Uterus (tissue), 4 donors: ENCODE data around the gene CFP. TPM values are rescaled to one million over a fixed set of nuclear protein-coding genes. Genes with fewer than 3 reads are reported as not detected.

Experiments used
- DNase-seq, 2 donors: peaks; one replicate each; pipeline ENCODE4 v3.0.0-alpha.2; 2019 to 2020
- H3K27ac ChIP-seq, 2 donors: fragments of 200-600 bp; sonication (generic); 1 replicate in 1 of 2; 2 replicates in 1 of 2; pipeline ENCODE4 v1.5.1; 2016 to 2018
- H3K27me3 ChIP-seq, 2 donors: fragments of 200-600 bp; sonication (generic); one replicate each; pipeline ENCODE4 v1.5.1; 2018 to 2019; ENCODE audit warnings: control low read depth in 1 of 2
- H3K36me3 ChIP-seq, 2 donors: fragments of 200-600 bp; sonication (generic); one replicate each; pipeline ENCODE4 v1.5.1; 2019; ENCODE audit warnings: control low read depth in 1 of 2
- H3K4me1 ChIP-seq, 2 donors: fragments of 200-600 bp; sonication (generic); one replicate each; pipeline ENCODE4 v1.5.1; 2018 to 2019; ENCODE audit warnings: control low read depth in 1 of 2
- H3K4me3 ChIP-seq, 2 donors: fragments of 200-600 bp; sonication (generic); 1 replicate in 1 of 2; 2 replicates in 1 of 2; pipeline ENCODE4 v1.5.1; 2018 to 2019; ENCODE audit warnings: mild to moderate bottlenecking in 1 of 2
- H3K9me3 ChIP-seq, 2 donors: fragments of 200-600 bp; sonication (generic); one replicate each; pipeline ENCODE4 v1.5.1; 2019; ENCODE audit warnings: control low read depth in 1 of 2
- CTCF ChIP-seq, 4 experiments: fragments of 200-600 bp in 2 of 4; fragments of 450-650 bp in 2 of 4; sonication (generic) in 2 of 4; IDR thresholded peaks; one replicate each; pipeline ENCODE4 v1.5.1; 2016 to 2019; ENCODE audit warnings: antibody characterized with exemption in 4 of 4, mild to moderate bottlenecking in 2 of 4, moderate library complexity in 1 of 4
- POLR2A ChIP-seq, 2 donors: fragments of 450-650 bp; IDR thresholded peaks; one replicate each; pipeline ENCODE4 v1.6.1; 2016; ENCODE audit warnings: antibody characterized with exemption in 2 of 2, mild to moderate bottlenecking in 1 of 2, moderate library complexity in 1 of 2
- intact Hi-C: fragments of 100-400 bp; cut with DNase I; formaldehyde crosslinking; loops from one replicate; pipeline ENCODE4 v1.15.1; 2023; ENCODE audit warnings: low total_unique reads
- total RNA-seq, 4 donors: library from RNA; depleted of rRNA in 3 of 4; stranded (reverse); fragments of >200 nt in 3 of 4; gene quantifications; one replicate each; pipeline versions ENCODE4 v1.1.0 to v1.2.4, GENCODE V29; 2014 to 2023
- donor health status: DM: yes; HTN: yes; CAD: no.

Gene CFP
- total RNA-seq, 4 donors from 2014 or later: 0.51 to 2.0 (median 1.7) TPM; not detected in 1

GRCh38 chrX:47577901-47578300 is 51.8 kb downstream of the CFP start:
- TF ChIP-seq CTCF (IDR thresholded peaks at IDR 0.05): no peak
- H3K4me3 ChIP-seq: no peak overlapping the region
- no peak overlapping the region for H3K27ac ChIP-seq
- no peak for DNase-seq
- intact Hi-C loops: no loop called here
- no peaks in the 10 kb centered on the region for H3K4me1 ChIP-seq
- H3K27me3 ChIP-seq: no peaks in the 10 kb centered on the region
- no peaks in the 10 kb centered on the region for H3K9me3 ChIP-seq
- no peaks in the 10 kb centered on the region for H3K36me3 ChIP-seq

GRCh38 chrX:47577424-47577823 is 52.3 kb downstream of the CFP start:
- no peak for DNase-seq
- Histone ChIP-seq H3K9me3 (no peaks in the 10 kb centered on the region), H3K27ac (no peak overlapping the region), H3K4me3 (no peak overlapping the region), H3K36me3 (no peaks in the 10 kb centered on the region), H3K4me1 (no peaks in the 10 kb centered on the region), H3K27me3 (no peaks in the 10 kb centered on the region)
- intact Hi-C loops: no loop called here
- no peak for TF ChIP-seq POLR2A (IDR thresholded peaks at IDR 0.05)

GRCh38 chrX:47576021-47576898 is 53.5 kb downstream of the CFP start:
- intact Hi-C loops: no loop called here
- Histone ChIP-seq H3K4me1 (no peaks in the 10 kb centered on the region), H3K27me3 (no peaks in the 10 kb centered on the region), H3K36me3 (no peaks in the 10 kb centered on the region), H3K9me3 (no peaks in the 10 kb centered on the region), H3K27ac (no peak overlapping the region), H3K4me3 (no peak overlapping the region)
- no peak for DNase-seq
- TF ChIP-seq CTCF (IDR thresholded peaks at IDR 0.05): no peak
- TF ChIP-seq POLR2A (IDR thresholded peaks at IDR 0.05): no peak

- intact Hi-C loops: no loop called here
- TF ChIP-seq POLR2A (IDR thresholded peaks at IDR 0.05) (no peak), CTCF (IDR thresholded peaks at IDR 0.05) (no peak)
- no peaks in the 10 kb centered on the region for H3K27me3 ChIP-seq
- no peaks in the 10 kb centered on the region for H3K9me3 ChIP-seq
- H3K4me3 ChIP-seq: no peak overlapping the region
- no peak for DNase-seq
- H3K36me3 ChIP-seq: no peaks in the 10 kb centered on the region
- H3K4me1 ChIP-seq: no peaks in the 10 kb centered on the region
- H3K27ac ChIP-seq: peak overlapping the region; percentile 45 to 69
These were observed 55.0 kb downstream of the CFP start for GRCh38 chrX:47574547-47575301.

- TF ChIP-seq CTCF (IDR thresholded peaks at IDR 0.05) (no peak), POLR2A (IDR thresholded peaks at IDR 0.05) (no peak)
- no peak for DNase-seq
- no peaks in the 10 kb centered on the region for H3K27me3 ChIP-seq
These were observed 55.6 kb downstream of the CFP start for GRCh38 chrX:47574076-47574546.

More at GRCh38 chrX:47574076-47574546, 55.6 kb downstream of the CFP start:
- H3K36me3 ChIP-seq: no peaks in the 10 kb centered on the region
- H3K4me1 ChIP-seq: no peaks in the 10 kb centered on the region
- no peaks in the 10 kb centered on the region for H3K9me3 ChIP-seq
- H3K4me3 ChIP-seq: peak overlapping the region; percentile 3 to 25
- peak overlapping the region; percentile 45 to 69 for H3K27ac ChIP-seq
- intact Hi-C loops: no loop called here
